Psoas muscle (tissue), 8 donors: Measurements from ENCODE around the gene GASK1A. TPM values are rescaled to one million over a fixed set of nuclear protein-coding genes. Genes with fewer than 3 reads are reported as not detected.
A peak's percentile ranks its signal among the peaks of the same experiment; 100 is the strongest.

Experiments
- ATAC-seq, 4 donors: fragments of 200-7000 bp; cut with Tn5 transposase; one replicate each; pipeline ENCODE4 v1.9.1; 2020; ENCODE audit warnings: moderate library complexity in 3 of 4, mild to moderate bottlenecking in 2 of 4
- DNase-seq, 2 donors: peaks; one replicate each; pipeline ENCODE4 v3.0.0-alpha.2; 2020
- H3K27ac ChIP-seq: fragments of 200-600 bp; one replicate; pipeline ENCODE4 v1.8.0; 2022
- H3K27me3 ChIP-seq, 3 donors: fragments of 200-600 bp in 1 of 3; one replicate each; pipeline versions ENCODE4 v1.6.1 to v1.8.0; 2013 to 2022; ENCODE audit warnings: low read length in 2 of 3, mild to moderate bottlenecking in 2 of 3, moderate library complexity in 1 of 3; ENCODE audit not compliant: insufficient read depth in 3 of 3
- H3K36me3 ChIP-seq, 2 donors: fragments of 200-600 bp in 1 of 2; one replicate each; pipeline versions ENCODE4 v1.6.1 to v1.8.0; 2013 to 2022; ENCODE audit warnings: low read depth in 1 of 2, mild to moderate bottlenecking in 1 of 2, moderate library complexity in 1 of 2; ENCODE audit not compliant: insufficient read depth in 1 of 2
- H3K4me1 ChIP-seq: fragments of 200-600 bp; one replicate; pipeline ENCODE4 v1.8.0; 2022
- H3K4me3 ChIP-seq: fragments of 200-600 bp; one replicate; pipeline ENCODE4 v1.8.0; 2022; ENCODE audit warnings: mild to moderate bottlenecking
- H3K9me3 ChIP-seq: fragments of 200-600 bp; one replicate; pipeline ENCODE4 v1.8.0; 2022
- WGBS, 3 donors: extraction: QIAGEN DNeasy Blood & Tissue Kit; methylation state at CpG; one replicate each; pipeline versions ENCODE4 v1.1.6 to v1.1.7; 2013; 5-methylcytosine and 5-hydroxymethylcytosine counted together
- intact Hi-C, 2 donors: fragments of 100-400 bp; cut with DNase I; formaldehyde crosslinking; loops; one replicate each; pipeline versions ENCODE4 v1.11.0 to v1.14.2; 2022
- polyA plus RNA-seq, 3 donors: library from polyadenylated mRNA; stranded (reverse); fragments of 200-250 nt; gene quantifications; one replicate each; pipeline ENCODE4 v1.2.3, GENCODE V29; 2013
- total RNA-seq, 4 donors: library from RNA; stranded (reverse); fragmentation: NEBNext Ultra II Directional in 2 of 4; extraction: Animal tissue kit (Norgen Biotek cat#: 25700) in 2 of 4; gene quantifications; one replicate each; pipeline versions ENCODE4 v1.2.1 to v1.2.4, GENCODE V29; 2021 to 2023
- TF ChIP-seq, protein P1 (sequence below): fragments of 200-600 bp; IDR thresholded peaks from one replicate; pipeline ENCODE4 v1.8.0; 2022; ENCODE audit warnings: antibody characterized with exemption
- donor health status: healthy with polysubstance abuse.
- donor health status: DM: no; HTN: no; CAD: no; lungs with moderate emphysema.
- donor health status: Bipolar disorder and iron deficiency.
- donor health status: healthy.
- donor health status: DM: yes; HTN: yes; CAD: no.
- donor health status: DM: no; HTN: no; CAD: no.
- donor health status: DM: no; HTN: no; CAD: no.
- donor health status: DM: yes; HTN: yes; CAD: no.

Gene GASK1A
- total and polyA plus RNA-seq, 7 donors: 0.40 to 3.7 (median 1.5) TPM

DNA sequence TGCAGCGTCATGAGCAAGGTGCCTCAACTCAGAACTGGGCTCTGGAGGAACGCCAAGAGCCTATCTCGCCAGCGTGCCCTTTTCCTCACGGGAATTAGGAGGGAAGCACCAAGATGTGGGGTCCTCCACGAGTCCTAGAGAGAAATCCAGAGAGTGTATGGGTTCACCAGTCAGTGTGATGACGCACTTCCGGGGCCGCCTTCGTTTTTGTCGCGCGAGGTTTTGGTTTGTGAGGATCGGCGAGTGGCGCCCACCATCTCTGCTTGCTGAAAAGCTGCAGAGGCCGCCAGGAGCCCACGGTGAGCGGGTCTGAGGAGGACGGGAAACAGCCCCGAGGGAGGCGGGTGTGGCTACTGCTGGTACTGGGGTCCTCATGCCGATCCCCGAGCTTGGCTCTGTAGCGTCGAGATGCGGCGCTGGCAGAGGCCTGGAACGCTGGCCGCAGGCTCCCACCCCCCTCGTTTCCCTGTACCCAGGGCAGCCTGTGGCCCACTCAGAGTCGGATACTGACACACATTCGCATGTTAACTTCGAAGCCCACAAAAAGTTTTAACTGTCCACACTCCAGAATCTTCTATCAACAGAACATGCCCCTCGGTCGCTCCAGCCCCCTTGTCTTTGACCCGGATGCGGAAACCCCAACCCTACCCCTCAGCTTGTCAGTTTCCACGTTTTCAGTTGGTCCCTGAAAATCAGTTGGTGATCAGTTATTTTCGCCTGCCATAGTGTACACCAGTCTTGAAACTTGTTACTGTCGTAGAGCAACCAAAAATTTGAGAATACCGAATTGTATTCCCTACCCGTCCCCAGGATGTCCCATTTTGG lies 42.7 kb upstream of the GASK1A start:
- peak; percentile 57 to 66 for DNase-seq
- no peak overlapping the region for H3K27ac ChIP-seq
- peak in 3 of 4 donors; percentile 64 to 73 (median 66) for ATAC-seq
- no peaks in the 10 kb centered on the region for H3K4me1 ChIP-seq
- H3K36me3 ChIP-seq: peaks cover 4% of the 10 kb centered on the region in 2 donors
- 53 to 77% (median 73%) methylated on average over 43 of the region's 43 CpGs for WGBS, 3 donors
- no peaks in the 10 kb centered on the region for H3K9me3 ChIP-seq
- H3K27me3 ChIP-seq: peaks cover 0 to 2% (median 0%) of the 10 kb centered on the region in 3 donors
- H3K4me3 ChIP-seq: peak overlapping the region; percentile 55
- TF ChIP-seq, protein P1, sequence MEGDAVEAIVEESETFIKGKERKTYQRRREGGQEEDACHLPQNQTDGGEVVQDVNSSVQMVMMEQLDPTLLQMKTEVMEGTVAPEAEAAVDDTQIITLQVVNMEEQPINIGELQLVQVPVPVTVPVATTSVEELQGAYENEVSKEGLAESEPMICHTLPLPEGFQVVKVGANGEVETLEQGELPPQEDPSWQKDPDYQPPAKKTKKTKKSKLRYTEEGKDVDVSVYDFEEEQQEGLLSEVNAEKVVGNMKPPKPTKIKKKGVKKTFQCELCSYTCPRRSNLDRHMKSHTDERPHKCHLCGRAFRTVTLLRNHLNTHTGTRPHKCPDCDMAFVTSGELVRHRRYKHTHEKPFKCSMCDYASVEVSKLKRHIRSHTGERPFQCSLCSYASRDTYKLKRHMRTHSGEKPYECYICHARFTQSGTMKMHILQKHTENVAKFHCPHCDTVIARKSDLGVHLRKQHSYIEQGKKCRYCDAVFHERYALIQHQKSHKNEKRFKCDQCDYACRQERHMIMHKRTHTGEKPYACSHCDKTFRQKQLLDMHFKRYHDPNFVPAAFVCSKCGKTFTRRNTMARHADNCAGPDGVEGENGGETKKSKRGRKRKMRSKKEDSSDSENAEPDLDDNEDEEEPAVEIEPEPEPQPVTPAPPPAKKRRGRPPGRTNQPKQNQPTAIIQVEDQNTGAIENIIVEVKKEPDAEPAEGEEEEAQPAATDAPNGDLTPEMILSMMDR: no peak
- intact Hi-C loops: no loop called here

DNA sequence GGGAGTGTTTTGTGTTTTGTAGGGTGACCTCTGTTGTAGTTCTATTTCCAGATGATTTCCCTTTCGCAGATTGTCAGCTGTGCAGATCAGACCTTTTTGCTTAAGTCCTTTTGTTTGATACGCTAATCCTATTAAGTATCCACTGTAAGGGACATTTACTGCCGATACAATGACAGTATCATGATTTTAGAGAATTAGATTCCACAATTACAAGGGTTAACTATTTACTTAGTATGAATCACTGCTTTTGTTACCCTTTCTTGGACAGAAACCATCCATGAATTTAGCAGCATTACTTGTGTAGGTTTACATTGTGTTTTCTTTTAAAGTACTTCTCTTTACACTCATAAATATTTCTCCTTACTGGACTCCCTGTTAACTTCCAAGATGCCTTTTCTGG lies 41.8 kb upstream of the GASK1A start:
- peaks cover 0 to 2% (median 0%) of the 10 kb centered on the region in 3 donors for H3K27me3 ChIP-seq
- H3K36me3 ChIP-seq: peaks cover 4% of the 10 kb centered on the region in 2 donors
- intact Hi-C loops: no loop called here
- no peaks in the 10 kb centered on the region for H3K4me1 ChIP-seq
- H3K27ac ChIP-seq: no peak overlapping the region
- DNase-seq (no peak), ATAC-seq (no peak)
- no peaks in the 10 kb centered on the region for H3K9me3 ChIP-seq
- TF ChIP-seq, protein P1: no peak
- H3K4me3 ChIP-seq: no peak overlapping the region
- 85 to 88% (median 85%) methylated on average over 3 of the region's 3 CpGs for WGBS, 3 donors

DNA sequence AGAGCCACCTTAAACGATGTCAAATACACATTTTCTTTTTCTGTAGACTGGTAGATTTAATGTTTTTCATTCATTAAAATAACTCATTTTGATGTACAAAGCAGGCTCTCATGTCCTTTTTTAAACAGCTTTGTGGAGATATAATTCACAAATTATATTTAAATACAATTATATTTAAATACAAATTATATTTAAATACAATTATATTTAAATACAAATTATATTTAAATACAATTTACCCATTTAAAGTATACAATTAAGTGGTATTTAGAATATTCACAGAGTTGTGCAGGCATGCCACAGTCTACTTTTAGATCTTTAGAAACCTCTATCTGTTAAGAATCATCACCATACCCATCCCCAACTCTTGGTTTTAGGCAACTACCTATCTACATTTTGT lies 36.4 kb upstream of the GASK1A start:
- DNase-seq (no peak), ATAC-seq (no peak)
- 74 to 84% (median 84%) methylated on average over 1 of the region's 1 CpG for WGBS, 3 donors
- no peaks in the 10 kb centered on the region for H3K27me3 ChIP-seq
- H3K4me3 ChIP-seq: no peak overlapping the region
- no peaks in the 10 kb centered on the region for H3K9me3 ChIP-seq
- intact Hi-C loops: loop anchor here in 1 of 2 donors (10.0 kb wide), 1 partner anchor 572 kb away; no protein-coding TSS in a partner anchor
- TF ChIP-seq, protein P1: no peak
- H3K36me3 ChIP-seq: peaks cover 4% of the 10 kb centered on the region in 2 donors
- H3K27ac ChIP-seq: no peak overlapping the region
- H3K4me1 ChIP-seq: no peaks in the 10 kb centered on the region

DNA sequence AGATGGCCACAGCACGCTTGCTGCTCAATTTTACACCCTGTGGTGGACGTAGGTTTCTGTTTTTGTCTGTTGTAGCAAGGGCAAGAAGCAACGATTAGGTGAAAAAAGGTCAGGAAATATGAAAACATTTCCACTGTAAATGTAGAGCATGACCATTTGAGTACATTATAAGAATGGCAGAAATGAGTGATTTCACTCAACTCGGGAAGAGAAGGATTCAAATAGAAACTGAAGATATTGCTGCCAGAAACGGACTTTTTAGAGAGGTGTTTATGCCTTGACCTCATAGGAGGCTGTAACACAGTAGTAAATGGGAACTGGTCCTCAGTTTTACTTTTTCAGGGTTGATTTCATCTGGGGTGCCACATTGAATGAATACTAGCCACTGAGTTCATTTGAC lies 33.1 kb upstream of the GASK1A start:
- 82 to 88% (median 86%) methylated on average over 5 of the region's 5 CpGs for WGBS, 3 donors
- ATAC-seq: no peak

More for the DNA sequence above, 33.1 kb upstream of the GASK1A start:
- no peak overlapping the region for H3K4me3 ChIP-seq
- no peaks in the 10 kb centered on the region for H3K36me3 ChIP-seq
- H3K27me3 ChIP-seq: no peaks in the 10 kb centered on the region
- intact Hi-C loops: loop anchor here in 1 of 2 donors (10.0 kb wide), 1 partner anchor 569 kb away; no protein-coding TSS in a partner anchor
- no peak for DNase-seq
- H3K4me1 ChIP-seq: no peaks in the 10 kb centered on the region
- H3K27ac ChIP-seq: no peak overlapping the region
- no peaks in the 10 kb centered on the region for H3K9me3 ChIP-seq
- TF ChIP-seq, protein P1: no peak
